HG03575 (cell line): ENCODE results near the gene ARRDC2.

ENCODE experiments used
- ATAC-seq: cut with Tn5 transposase; IDR thresholded peaks from one replicate; pipeline ENCODE4 v1.9.1; 2021; ENCODE audit not compliant: unreplicated experiment, insufficient number of reproducible peaks, low FRiP score; ENCODE audit errors: extremely low read depth

The ARRDC2 gene

GRCh38 chr19:18046059-18046718 is 38.2 kb downstream of the ARRDC2 start:
- ATAC-seq = no peak

- no peak for ATAC-seq
These were observed 41.4 kb downstream of the ARRDC2 start for GRCh38 chr19:18049385-18049784.

GRCh38 chr19:18051887-18052286 is 43.9 kb downstream of the ARRDC2 start:
- ATAC-seq = no peak

- no peak for ATAC-seq
These were observed 45.7 kb downstream of the ARRDC2 start for GRCh38 chr19:18053576-18054219.

GRCh38 chr19:18055967-18056366 is 48.0 kb downstream of the ARRDC2 start:
- ATAC-seq = no peak

GRCh38 chr19:18057557-18057956 is 49.6 kb downstream of the ARRDC2 start:
- no peak for ATAC-seq

- no peak for ATAC-seq
These were observed 50.4 kb downstream of the ARRDC2 start for GRCh38 chr19:18058208-18059009.

- ATAC-seq = no peak
These were observed 51.3 kb downstream of the ARRDC2 start for GRCh38 chr19:18059297-18059696.

- ATAC-seq = no peak
These were observed 51.9 kb downstream of the ARRDC2 start for GRCh38 chr19:18059902-18060301.

GRCh38 chr19:18060472-18060871 is 52.5 kb downstream of the ARRDC2 start:
- ATAC-seq = no peak

- no peak for ATAC-seq
These were observed 54.1 kb downstream of the ARRDC2 start for GRCh38 chr19:18062028-18062427.

GRCh38 chr19:18063463-18063862 is 55.5 kb downstream of the ARRDC2 start:
- no peak for ATAC-seq
